Type B pancreatic cell (in vitro differentiated cells): ENCODE results near the gene SLC30A3. TPM values are rescaled to one million over a fixed set of nuclear protein-coding genes. Genes with fewer than 3 reads are reported as not detected.
A peak's percentile ranks its signal among the peaks of the same experiment; 100 is the strongest.

Experiments used
- DNase-seq: peaks from one replicate; pipeline ENCODE4 v3.0.0; 2021; ENCODE audit warnings: mixed read lengths; ENCODE audit not compliant: unreplicated experiment; ENCODE audit errors: extremely low spot score
- H3K27ac Mint-ChIP-seq: 2 replicates; pipeline ENCODE4 v1.8.0; 2021; ENCODE audit warnings: mild to moderate bottlenecking, mixed read lengths
- H3K27me3 Mint-ChIP-seq: 2 replicates; pipeline ENCODE4 v1.8.0; 2021; ENCODE audit warnings: mixed read lengths
- H3K36me3 Mint-ChIP-seq: 2 replicates; pipeline ENCODE4 v1.8.0; 2021; ENCODE audit warnings: mixed read lengths
- H3K4me1 Mint-ChIP-seq: one replicate; pipeline ENCODE4 v1.8.0; 2021; ENCODE audit warnings: mixed read lengths; ENCODE audit not compliant: unreplicated experiment
- H3K4me3 Mint-ChIP-seq: 2 replicates; pipeline ENCODE4 v1.8.0; 2021; ENCODE audit warnings: mild to moderate bottlenecking, mixed read lengths
- H3K9me3 Mint-ChIP-seq: 2 replicates; pipeline ENCODE4 v1.8.0; 2021; ENCODE audit warnings: mixed read lengths
- total RNA-seq: library from RNA; stranded (reverse); gene quantifications from 2 replicates; pipeline ENCODE4 v1.2.1, GENCODE V29; 2021; ENCODE audit warnings: low replicate concordance
- TF ChIP-seq, protein P1 (sequence below): fragments of 200-600 bp; sonication (generic); conservative IDR thresholded peaks from 2 replicates; pipeline ENCODE4 v1.5.0; 2021; ENCODE audit warnings: antibody characterized with exemption, mild to moderate bottlenecking

The SLC30A3 gene
- total RNA-seq, 1 donor from 2014 or later: 0.53 TPM

DNA sequence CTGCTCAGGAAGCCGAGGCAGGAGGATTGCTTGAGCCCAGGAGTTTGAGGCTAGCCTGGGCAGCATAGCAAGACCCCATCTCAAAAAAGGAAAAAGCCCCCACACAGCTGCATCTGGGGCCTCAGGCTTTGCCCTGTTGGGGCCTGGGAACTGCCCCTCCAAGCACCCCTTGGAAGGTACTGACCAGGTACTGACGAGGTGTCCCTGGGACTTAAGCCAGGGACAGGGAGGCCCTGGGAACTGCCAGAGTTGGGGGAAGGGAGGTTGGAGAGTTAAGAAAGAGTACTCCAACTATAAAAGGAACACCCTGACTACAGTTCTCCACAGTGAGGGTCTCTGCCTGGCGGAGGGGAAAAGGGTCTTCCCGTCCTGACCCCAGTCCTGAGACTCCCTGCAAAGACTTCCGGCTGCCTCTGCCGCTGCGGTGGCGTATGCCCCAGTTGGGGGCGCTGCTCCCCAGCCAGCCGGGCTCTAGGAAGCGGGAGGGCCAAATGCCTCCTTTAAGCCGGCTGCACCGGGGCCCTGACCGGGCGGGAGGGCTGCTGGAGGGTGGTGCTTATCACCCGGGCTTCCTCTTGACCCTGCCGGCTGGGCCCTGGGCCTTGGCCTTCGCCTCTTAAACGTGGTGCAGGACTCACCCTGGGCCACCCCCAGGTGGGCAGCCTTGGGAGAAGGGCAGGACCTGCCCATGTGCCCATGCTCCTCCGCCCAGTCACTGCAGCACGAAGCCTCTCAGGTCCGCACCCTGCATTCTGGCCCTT, 12.8 kb downstream of the SLC30A3 start:
- no peaks in the 10 kb centered on the region for H3K9me3 Mint-ChIP-seq
- H3K36me3 Mint-ChIP-seq: no peaks in the 10 kb centered on the region
- no peak overlapping the region for H3K27ac Mint-ChIP-seq
- peaks cover 48% of the 10 kb centered on the region for H3K27me3 Mint-ChIP-seq
- no peak overlapping the region for H3K4me3 Mint-ChIP-seq
- TF ChIP-seq, protein P1, sequence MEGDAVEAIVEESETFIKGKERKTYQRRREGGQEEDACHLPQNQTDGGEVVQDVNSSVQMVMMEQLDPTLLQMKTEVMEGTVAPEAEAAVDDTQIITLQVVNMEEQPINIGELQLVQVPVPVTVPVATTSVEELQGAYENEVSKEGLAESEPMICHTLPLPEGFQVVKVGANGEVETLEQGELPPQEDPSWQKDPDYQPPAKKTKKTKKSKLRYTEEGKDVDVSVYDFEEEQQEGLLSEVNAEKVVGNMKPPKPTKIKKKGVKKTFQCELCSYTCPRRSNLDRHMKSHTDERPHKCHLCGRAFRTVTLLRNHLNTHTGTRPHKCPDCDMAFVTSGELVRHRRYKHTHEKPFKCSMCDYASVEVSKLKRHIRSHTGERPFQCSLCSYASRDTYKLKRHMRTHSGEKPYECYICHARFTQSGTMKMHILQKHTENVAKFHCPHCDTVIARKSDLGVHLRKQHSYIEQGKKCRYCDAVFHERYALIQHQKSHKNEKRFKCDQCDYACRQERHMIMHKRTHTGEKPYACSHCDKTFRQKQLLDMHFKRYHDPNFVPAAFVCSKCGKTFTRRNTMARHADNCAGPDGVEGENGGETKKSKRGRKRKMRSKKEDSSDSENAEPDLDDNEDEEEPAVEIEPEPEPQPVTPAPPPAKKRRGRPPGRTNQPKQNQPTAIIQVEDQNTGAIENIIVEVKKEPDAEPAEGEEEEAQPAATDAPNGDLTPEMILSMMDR: peak; percentile 78
- H3K4me1 Mint-ChIP-seq: peaks cover 7% of the 10 kb centered on the region
- no peak for DNase-seq

- no peak for DNase-seq
- no peak overlapping the region for H3K27ac Mint-ChIP-seq
- H3K4me1 Mint-ChIP-seq: peaks cover 7% of the 10 kb centered on the region
- H3K9me3 Mint-ChIP-seq: no peaks in the 10 kb centered on the region
- no peaks in the 10 kb centered on the region for H3K36me3 Mint-ChIP-seq
- H3K27me3 Mint-ChIP-seq: peaks cover 41% of the 10 kb centered on the region
- TF ChIP-seq, protein P1: no peak
- H3K4me3 Mint-ChIP-seq: no peak overlapping the region
Measured at GRCh38 chr2:27249159-27249890, 13.5 kb downstream of the SLC30A3 start.

DNA sequence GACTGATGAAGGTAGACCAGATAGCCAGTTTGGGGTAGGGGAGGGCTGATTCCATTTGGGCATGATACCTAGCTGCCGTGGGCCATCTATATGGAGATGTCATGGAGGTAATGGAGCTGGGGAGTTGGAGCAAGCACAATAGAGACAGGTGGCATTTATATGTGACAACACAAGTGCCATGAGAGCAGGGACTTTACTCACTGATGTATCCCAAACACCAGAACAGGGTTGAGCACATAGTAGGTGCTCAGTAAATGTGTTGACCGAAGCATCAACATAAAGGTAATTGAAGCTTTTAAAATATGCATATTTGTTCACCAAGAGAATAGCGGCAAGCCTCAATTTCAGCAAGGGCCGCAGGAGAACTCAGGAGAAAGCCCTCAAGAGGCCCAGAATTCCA, 15.0 kb downstream of the SLC30A3 start:
- no peak for DNase-seq
- TF ChIP-seq, protein P1: no peak
- no peaks in the 10 kb centered on the region for H3K9me3 Mint-ChIP-seq
- peaks cover 7% of the 10 kb centered on the region for H3K4me1 Mint-ChIP-seq
- no peak overlapping the region for H3K4me3 Mint-ChIP-seq
- peaks cover 3% of the 10 kb centered on the region for H3K36me3 Mint-ChIP-seq
- no peak overlapping the region for H3K27ac Mint-ChIP-seq
- peaks cover 38% of the 10 kb centered on the region for H3K27me3 Mint-ChIP-seq

DNA sequence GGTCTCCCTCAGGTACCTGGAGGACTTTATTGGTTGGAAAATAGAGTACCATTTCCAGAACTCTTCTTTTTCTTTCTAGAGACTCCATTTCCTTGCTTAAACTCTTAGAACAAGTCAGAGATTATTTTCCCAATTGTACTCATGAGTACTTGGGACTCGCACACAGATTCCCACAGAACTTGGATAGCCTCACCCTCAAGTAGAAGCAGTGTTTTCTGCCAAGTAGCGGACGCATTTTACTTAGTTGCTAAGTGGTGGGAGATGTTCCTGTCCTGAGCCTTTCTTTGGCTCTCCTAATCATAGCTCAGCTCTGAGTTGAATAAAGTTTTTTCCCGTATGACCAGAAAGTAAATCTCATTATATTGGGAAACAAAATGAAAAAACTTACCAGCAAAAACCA, 17.2 kb downstream of the SLC30A3 start:
- Mint-ChIP-seq H3K4me1 (peaks cover 7% of the 10 kb centered on the region), H3K27me3 (peaks cover 21% of the 10 kb centered on the region), H3K36me3 (peaks cover 3% of the 10 kb centered on the region), H3K4me3 (no peak overlapping the region), H3K27ac (no peak overlapping the region), H3K9me3 (no peaks in the 10 kb centered on the region)
- DNase-seq: no peak
- TF ChIP-seq, protein P1: no peak

DNA sequence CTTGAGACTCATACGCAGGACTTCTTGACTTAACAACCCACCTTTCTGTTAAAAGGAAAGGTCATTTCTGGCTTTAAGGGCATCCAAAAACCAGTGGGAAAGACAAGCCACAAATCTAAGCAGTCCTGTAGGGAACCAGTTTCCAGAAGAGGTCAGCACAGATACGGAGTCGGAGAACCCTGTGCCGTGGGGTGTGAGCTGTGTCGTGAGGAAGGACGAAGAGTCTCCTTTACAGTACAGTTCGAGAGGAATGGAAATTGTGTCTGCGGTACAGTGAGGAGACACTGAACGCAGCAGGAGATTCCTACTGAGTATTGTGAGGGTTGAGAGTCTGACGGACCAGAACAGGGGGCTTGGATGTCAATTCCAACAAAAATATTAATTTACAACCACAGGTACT, 17.7 kb downstream of the SLC30A3 start:
- Mint-ChIP-seq H3K27ac (no peak overlapping the region), H3K4me1 (peaks cover 7% of the 10 kb centered on the region), H3K27me3 (peaks cover 19% of the 10 kb centered on the region), H3K36me3 (peaks cover 6% of the 10 kb centered on the region), H3K4me3 (no peak overlapping the region), H3K9me3 (no peaks in the 10 kb centered on the region)
- DNase-seq: no peak
- TF ChIP-seq, protein P1: no peak
